Fibroblast of the aortic adventitia (primary cell): Measurements from ENCODE around the gene GRIN3A. TPM values are rescaled to one million over a fixed set of nuclear protein-coding genes. Genes with fewer than 3 reads are reported as not detected.

Source experiments
- DNase-seq: peaks from one replicate; pipeline ENCODE4 v3.0.0-alpha.2; 2010; ENCODE audit warnings: low read depth
- H3K4me3 ChIP-seq: 2 replicates; pipeline ENCODE4 v1.5.1; 2011; ENCODE audit warnings: low read depth, mild to moderate bottlenecking, control low read depth, low read length, moderate library complexity
- CTCF ChIP-seq: IDR thresholded peaks from 2 replicates; pipeline ENCODE4 v1.5.1; 2011; ENCODE audit warnings: mild to moderate bottlenecking, low read length, control low read depth, inconsistent platforms; ENCODE audit not compliant: insufficient read depth
- total RNA-seq: library from RNA; depleted of rRNA; stranded (reverse); fragments of >200 nt; gene quantifications from 2 replicates; pipeline ENCODE4 v1.2.3, GENCODE V29; 2012; ENCODE audit warnings: low replicate concordance

The GRIN3A gene
- total RNA-seq, 1 donor: 0.09 TPM

- no peak for DNase-seq
- no peak overlapping the region for H3K4me3 ChIP-seq
- TF ChIP-seq CTCF: no peak
Measured at GRCh38 chr9:101639311-101639710, 99.1 kb downstream of the GRIN3A start.

GRCh38 chr9:101636247-101636646 lies 102.2 kb downstream of the GRIN3A start:
- DNase-seq: no peak
- TF ChIP-seq CTCF: no peak
- no peak overlapping the region for H3K4me3 ChIP-seq

- TF ChIP-seq CTCF: no peak
- DNase-seq: no peak
- no peak overlapping the region for H3K4me3 ChIP-seq
Measured at GRCh38 chr9:101635473-101635872, 103.0 kb downstream of the GRIN3A start.

GRCh38 chr9:101634741-101635409 lies 103.6 kb downstream of the GRIN3A start:
- no peak for DNase-seq
- no peak overlapping the region for H3K4me3 ChIP-seq
- no peak for TF ChIP-seq CTCF

GRCh38 chr9:101632611-101633010 lies 105.8 kb downstream of the GRIN3A start:
- H3K4me3 ChIP-seq: no peak overlapping the region
- TF ChIP-seq CTCF: no peak
- DNase-seq: no peak

GRCh38 chr9:101631892-101632291 lies 106.6 kb downstream of the GRIN3A start:
- TF ChIP-seq CTCF: no peak
- no peak overlapping the region for H3K4me3 ChIP-seq
- no peak for DNase-seq

GRCh38 chr9:101629636-101630035 lies 108.8 kb downstream of the GRIN3A start:
- H3K4me3 ChIP-seq: no peak overlapping the region
- no peak for TF ChIP-seq CTCF

More at GRCh38 chr9:101629636-101630035, 108.8 kb downstream of the GRIN3A start:
- no peak for DNase-seq
